ENCODE results near the gene TOE1. TPM values are rescaled to one million over a fixed set of nuclear protein-coding genes. Genes with fewer than 3 reads are reported as not detected.
A peak's percentile ranks its signal among the peaks of the same experiment; 100 is the strongest.

The TOE1 gene
- total RNA-seq, 2 donors from 2014 or later: 2.0 to 2.3 TPM

GRCh38 chr1:45370575-45370974 lies 30.6 kb downstream of the TOE1 start:
- Histone ChIP-seq H3K27ac (no peak overlapping the region), H3K36me3 (replicated peaks in 1 of 2; ENCODE audit: insufficient read depth in 1 of 2, low read depth in 2 of 2) (no peaks in the 10 kb centered on the region), H3K27me3 (no peaks in the 10 kb centered on the region), H3K4me3 (no peak overlapping the region), H3K9me3 (no peaks in the 10 kb centered on the region), H3K4me1 (no peaks in the 10 kb centered on the region)
- ATAC-seq (no peak), DNase-seq (no peak)
- TF ChIP-seq POLR2A (IDR thresholded peaks at IDR 0.05) (no peak), CTCF (IDR thresholded peaks at IDR 0.05) (no peak)
- intact Hi-C loops (cut with DNase I): no loop called here

- no peak for ATAC-seq
- H3K36me3 ChIP-seq (replicated peaks in 1 of 2; ENCODE audit: insufficient read depth in 1 of 2, low read depth in 2 of 2): no peaks in the 10 kb centered on the region
- H3K4me3 ChIP-seq: no peak overlapping the region
- DNase-seq: no peak
- no peaks in the 10 kb centered on the region for H3K9me3 ChIP-seq
- no peaks in the 10 kb centered on the region for H3K27me3 ChIP-seq
- no peak overlapping the region for H3K27ac ChIP-seq
- TF ChIP-seq POLR2A (IDR thresholded peaks at IDR 0.05) (no peak), CTCF (IDR thresholded peaks at IDR 0.05) (no peak)
- intact Hi-C loops (cut with DNase I): no loop called here
- no peaks in the 10 kb centered on the region for H3K4me1 ChIP-seq
These were observed 33.6 kb downstream of the TOE1 start for GRCh38 chr1:45373573-45373972.

GRCh38 chr1:45375104-45376090 lies 35.4 kb downstream of the TOE1 start:
- ATAC-seq (no peak), DNase-seq (peak in 1 of 4 donors; percentile 12)
- no peak for TF ChIP-seq POLR2A (IDR thresholded peaks at IDR 0.05)
- TF ChIP-seq CTCF (IDR thresholded peaks at IDR 0.05): no peak
- 54 to 57% methylated on average over 3 of the region's 3 CpGs for WGBS, 2 donors
- Histone ChIP-seq H3K4me3 (no peak overlapping the region), H3K36me3 (replicated peaks in 1 of 2; ENCODE audit: insufficient read depth in 1 of 2, low read depth in 2 of 2) (no peaks in the 10 kb centered on the region), H3K4me1 (no peaks in the 10 kb centered on the region), H3K27ac (no peak overlapping the region), H3K27me3 (no peaks in the 10 kb centered on the region), H3K9me3 (no peaks in the 10 kb centered on the region)
- intact Hi-C loops (cut with DNase I): no loop called here

- no peak overlapping the region for H3K27ac ChIP-seq
- no peaks in the 10 kb centered on the region for H3K9me3 ChIP-seq
- no peaks in the 10 kb centered on the region for H3K27me3 ChIP-seq
- DNase-seq (no peak), ATAC-seq (no peak)
- H3K36me3 ChIP-seq (replicated peaks in 1 of 2; ENCODE audit: insufficient read depth in 1 of 2, low read depth in 2 of 2): no peaks in the 10 kb centered on the region
- no peaks in the 10 kb centered on the region for H3K4me1 ChIP-seq
- H3K4me3 ChIP-seq: no peak overlapping the region
- no peak for TF ChIP-seq POLR2A (IDR thresholded peaks at IDR 0.05)
- no peak for TF ChIP-seq CTCF (IDR thresholded peaks at IDR 0.05)
- intact Hi-C loops (cut with DNase I): no loop called here
These were observed 38.2 kb downstream of the TOE1 start for GRCh38 chr1:45378184-45378583.

DNA sequence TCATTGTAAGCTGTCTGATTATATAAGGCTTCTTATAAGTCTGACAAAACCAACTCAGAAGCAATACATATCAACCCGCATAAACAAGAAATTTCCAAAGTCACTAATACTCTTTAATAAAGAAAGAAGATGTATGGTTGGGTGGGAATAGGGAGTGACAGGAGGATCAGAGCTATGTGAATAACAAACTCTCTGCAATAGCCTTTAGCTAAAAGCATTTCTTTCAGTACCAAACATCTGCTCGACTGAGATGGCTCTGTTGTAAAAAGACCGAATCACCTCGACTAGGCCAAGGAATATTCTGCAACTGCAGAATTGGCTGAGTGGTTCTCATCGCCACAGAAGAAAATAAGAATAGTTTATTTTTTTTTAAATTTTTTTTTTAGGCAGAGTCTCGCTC lies 39.6 kb downstream of the TOE1 start:
- ATAC-seq (no peak), DNase-seq (no peak)
- Histone ChIP-seq H3K4me1 (no peaks in the 10 kb centered on the region), H3K36me3 (replicated peaks in 1 of 2; ENCODE audit: insufficient read depth in 1 of 2, low read depth in 2 of 2) (no peaks in the 10 kb centered on the region), H3K27me3 (no peaks in the 10 kb centered on the region), H3K27ac (no peak overlapping the region), H3K9me3 (no peaks in the 10 kb centered on the region), H3K4me3 (no peak overlapping the region)
- WGBS, 2 donors: 92 to 94% methylated on average over 6 of the region's 6 CpGs
- intact Hi-C loops (cut with DNase I): no loop called here
- TF ChIP-seq CTCF (IDR thresholded peaks at IDR 0.05) (no peak), POLR2A (IDR thresholded peaks at IDR 0.05) (no peak)

Data from body of pancreas (tissue), 4 donors.